Astrocyte of the cerebellum (primary cell): ENCODE measurements around the gene ERLIN1.

Experiments
- DNase-seq: peaks from one replicate; pipeline ENCODE4 v3.0.0-alpha.2; 2011; ENCODE audit warnings: low read depth
- H3K4me3 ChIP-seq: 2 replicates; pipeline ENCODE4 v1.5.1; 2011; ENCODE audit warnings: mild to moderate bottlenecking, low read depth, low read length, moderate library complexity
- CTCF ChIP-seq: IDR thresholded peaks from 2 replicates; pipeline ENCODE4 v1.5.1; 2012; ENCODE audit warnings: low read length, low read depth, moderate library complexity, mild to moderate bottlenecking; ENCODE audit errors: missing control alignments
- in situ Hi-C: cut with HindIII; loops from 2 replicates; pipeline ENCODE4 v1.10.0; 2017; ENCODE audit warnings: low sequenced_read_pairs

Gene ERLIN1

GRCh38 chr10:100185364-100186252, at the start of gene ERLIN1:
ERLIN1 (minus strand) TSS chr10:100186029; CDS start chr10:100185626, 403 bp downstream.
- in situ Hi-C loops: no loop called here
- DNase-seq: peak; percentile 71
- peak within 1 kb of the TSS; percentile 96 for H3K4me3 ChIP-seq
- TF ChIP-seq CTCF: peak; percentile 22

GRCh38 chr10:100232101-100232500, 46.3 kb upstream of the ERLIN1 start:
- in situ Hi-C loops: no loop called here
- H3K4me3 ChIP-seq: no peak overlapping the region
- no peak for DNase-seq
- no peak for TF ChIP-seq CTCF

GRCh38 chr10:100229819-100230422, 44.1 kb upstream of the ERLIN1 start:
- in situ Hi-C loops: no loop called here
- TF ChIP-seq CTCF: no peak
- no peak for DNase-seq
- H3K4me3 ChIP-seq: peak overlapping the region; percentile 62

- TF ChIP-seq CTCF: no peak
- in situ Hi-C loops: no loop called here
These were observed 38.0 kb upstream of the ERLIN1 start for GRCh38 chr10:100223879-100224278.

GRCh38 chr10:100222529-100222928, 36.7 kb upstream of the ERLIN1 start:
- DNase-seq: no peak
- in situ Hi-C loops: no loop called here
- no peak for TF ChIP-seq CTCF
- no peak overlapping the region for H3K4me3 ChIP-seq

More at GRCh38 chr10:100223879-100224278, 38.0 kb upstream of the ERLIN1 start:
- H3K4me3 ChIP-seq: no peak overlapping the region
- DNase-seq: no peak

- DNase-seq: no peak
These were observed 30.2 kb upstream of the ERLIN1 start for GRCh38 chr10:100216006-100216405.

More at GRCh38 chr10:100216006-100216405, 30.2 kb upstream of the ERLIN1 start:
- in situ Hi-C loops: no loop called here
- no peak overlapping the region for H3K4me3 ChIP-seq
- TF ChIP-seq CTCF: no peak
